ENCODE measurements around the gene NAP1L4.

GRCh38 chr11:3021125-3021524 lies 29.0 kb upstream of the NAP1L4 start:
- TF ChIP-seq EGR1 (IDR thresholded peaks at IDR 0.05; ENCODE audit: low read depth) (no peak), CTCF (IDR thresholded peaks at IDR 0.05 in 2 of 3, conservative IDR thresholded peaks at IDR 0.05 in 1 of 3; ENCODE audit: borderline replicate concordance in 1 of 3, insufficient read depth in 1 of 3, low read depth in 2 of 3, low read length in 2 of 3) (peak; percentile 58 to 73 (median 64); a peak in 5 of 6 replicates), RAD21 (IDR thresholded peaks at IDR 0.05; ENCODE audit: low read depth) (peak; percentile 78)

All from HCT116 (cell line).